ENCODE data around the gene FAM200A. TPM values are rescaled to one million over a fixed set of nuclear protein-coding genes. Genes with fewer than 3 reads are reported as not detected.

FAM200A gene
- total and polyA plus RNA-seq, 2 of the 13 experiments (the other 11 are each of a cell fraction or from before 2014, with no cell fraction given): 4.7 to 6.3 TPM

GRCh38 chr7:99504603-99505323 is 47.2 kb downstream of the FAM200A start, which contains the start of gene ZKSCAN5 (continued):
- no peak for TF ChIP-seq AGO2 (optimal IDR thresholded peaks at IDR 0.05; ENCODE audit: low read depth, low read length)
- TF ChIP-seq STAT6 (CRISPR knock-in tag; IDR thresholded peaks at IDR 0.05; ENCODE audit: borderline replicate concordance): 0 out of 2 replicates have a peak, but pooled peaks have one; percentile 36
- no peak for TF ChIP-seq ZNF562 (CRISPR knock-in tag; IDR thresholded peaks at IDR 0.05; ENCODE audit: borderline replicate concordance)
- TF ChIP-seq TCF12 (IDR thresholded peaks at IDR 0.05): no peak
- no peak; the same call in 1 of the 2 replicates for TF ChIP-seq TCF12 (CRISPR knock-in tag; IDR thresholded peaks at IDR 0.05)
- no peak; the same call in 1 of the 2 replicates for TF ChIP-seq ZMYM3 (CRISPR knock-in tag; IDR thresholded peaks at IDR 0.05)
- no peak; the same call in 1 of the 2 replicates for TF ChIP-seq FOXC1 (CRISPR knock-in tag; IDR thresholded peaks at IDR 0.05; ENCODE audit: borderline replicate concordance)
- TF ChIP-seq ZNF207 (IDR thresholded peaks at IDR 0.05; ENCODE audit: borderline replicate concordance): no peak
- TF ChIP-seq HOXA5 (CRISPR knock-in tag; IDR thresholded peaks at IDR 0.05): 0 out of 2 replicates have a peak, but pooled peaks have one; percentile 9
- TF ChIP-seq PITX1 (CRISPR knock-in tag; IDR thresholded peaks at IDR 0.05): peak; percentile 67
- no peak for TF ChIP-seq ZNF546 (CRISPR knock-in tag; conservative IDR thresholded peaks at IDR 0.05)
- TF ChIP-seq CEBPB (IDR thresholded peaks at IDR 0.05; ENCODE audit: borderline replicate concordance, low read depth, low read length): 0 out of 2 replicates have a peak, but pooled peaks have one; percentile 36
- TF ChIP-seq NFYB (CRISPR knock-in tag; IDR thresholded peaks at IDR 0.05): peak; percentile 91
- no peak for TF ChIP-seq ZBTB7B (CRISPR knock-in tag; IDR thresholded peaks at IDR 0.05)
- 0 out of 2 replicates have a peak, but pooled peaks have one; percentile 41 for TF ChIP-seq ZNF777 (CRISPR knock-in tag; IDR thresholded peaks at IDR 0.05)
- TF ChIP-seq ZNF746 (CRISPR knock-in tag; IDR thresholded peaks at IDR 0.05): no peak
- TF ChIP-seq ZFP1 (CRISPR knock-in tag; IDR thresholded peaks at IDR 0.05): no peak
- no peak for TF ChIP-seq ZBTB42 (CRISPR knock-in tag; IDR thresholded peaks at IDR 0.05)
- 0 out of 2 replicates have a peak, but pooled peaks have one; percentile 50 for TF ChIP-seq ATF7-NPFF (CRISPR knock-in tag; IDR thresholded peaks at IDR 0.05; ENCODE audit: low read depth)
- TF ChIP-seq FOXO1 (CRISPR knock-in tag; IDR thresholded peaks at IDR 0.05): no peak
- TF ChIP-seq RNF219 (CRISPR knock-in tag; IDR thresholded peaks at IDR 0.05): no peak
- peak; percentile 41 for TF ChIP-seq PAXIP1 (CRISPR knock-in tag; conservative IDR thresholded peaks at IDR 0.05)
- no peak for TF ChIP-seq ZNF44 (CRISPR knock-in tag; IDR thresholded peaks at IDR 0.05)

Measured in HepG2 (cell line).